ENCODE results near the gene PRKD1.

- TF ChIP-seq CTCF (IDR thresholded peaks at IDR 0.05) (no peak), POLR2AphosphoS5 (IDR thresholded peaks at IDR 0.05) (no peak), POLR2A (IDR thresholded peaks at IDR 0.05) (no peak), EP300 (IDR thresholded peaks at IDR 0.05; ENCODE audit: low read depth) (no peak)
These were observed 109.8 kb downstream of the PRKD1 start for GRCh38 chr14:29817767-29818405.
